ENCODE results near the gene PIGZ. TPM values are rescaled to one million over a fixed set of nuclear protein-coding genes. Genes with fewer than 3 reads are reported as not detected.
A peak's percentile ranks its signal among the peaks of the same experiment; 100 is the strongest.

PIGZ gene
- total RNA-seq, 1 experiment from 2014 or later = 5.1 TPM

DNA sequence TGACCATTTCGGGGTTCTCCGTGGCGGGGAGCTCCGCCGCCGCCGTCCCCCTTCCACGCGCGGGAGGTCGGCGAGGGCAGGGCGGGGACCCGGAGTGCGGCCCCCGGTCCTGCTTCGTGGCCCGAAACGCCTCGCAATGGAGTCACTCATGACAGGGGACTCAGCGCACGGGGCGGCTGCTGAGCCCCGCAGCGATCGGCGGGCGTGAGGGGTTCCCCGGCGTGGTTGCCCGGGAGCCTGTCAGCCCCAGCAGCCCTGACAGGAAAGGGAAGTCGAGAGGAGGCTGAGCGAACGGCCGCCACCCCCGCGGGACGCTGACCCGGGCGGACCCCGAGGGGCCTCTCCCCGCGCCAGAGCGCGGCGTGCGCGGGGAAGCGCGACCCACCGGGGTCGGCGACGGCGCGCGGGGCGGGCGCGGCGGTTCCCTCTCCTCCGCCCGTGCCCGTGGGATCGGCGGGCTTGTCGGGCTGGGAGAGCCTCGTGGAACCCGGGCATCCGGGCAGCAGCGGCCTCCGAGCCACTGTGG lies 564 bp upstream of the PIGZ start:
- Mint-ChIP-seq H3K27me3 (ENCODE audit: insufficient read depth, unreplicated experiment) (no peaks in the 10 kb centered on the region), H3K36me3 (ENCODE audit: insufficient read depth, unreplicated experiment) (peaks cover 38% of the 10 kb centered on the region), H3K4me3 (ENCODE audit: unreplicated experiment) (peak overlapping the region; percentile 77), H3K4me1 (ENCODE audit: low read depth, unreplicated experiment) (peaks cover 16% of the 10 kb centered on the region), H3K9me3 (ENCODE audit: unreplicated experiment) (no peaks in the 10 kb centered on the region), H3K27ac (ENCODE audit: unreplicated experiment) (no peak overlapping the region)
- BruUV-seq (replicated peaks) = no TSS peak
- TF ChIP-seq, protein P1, sequence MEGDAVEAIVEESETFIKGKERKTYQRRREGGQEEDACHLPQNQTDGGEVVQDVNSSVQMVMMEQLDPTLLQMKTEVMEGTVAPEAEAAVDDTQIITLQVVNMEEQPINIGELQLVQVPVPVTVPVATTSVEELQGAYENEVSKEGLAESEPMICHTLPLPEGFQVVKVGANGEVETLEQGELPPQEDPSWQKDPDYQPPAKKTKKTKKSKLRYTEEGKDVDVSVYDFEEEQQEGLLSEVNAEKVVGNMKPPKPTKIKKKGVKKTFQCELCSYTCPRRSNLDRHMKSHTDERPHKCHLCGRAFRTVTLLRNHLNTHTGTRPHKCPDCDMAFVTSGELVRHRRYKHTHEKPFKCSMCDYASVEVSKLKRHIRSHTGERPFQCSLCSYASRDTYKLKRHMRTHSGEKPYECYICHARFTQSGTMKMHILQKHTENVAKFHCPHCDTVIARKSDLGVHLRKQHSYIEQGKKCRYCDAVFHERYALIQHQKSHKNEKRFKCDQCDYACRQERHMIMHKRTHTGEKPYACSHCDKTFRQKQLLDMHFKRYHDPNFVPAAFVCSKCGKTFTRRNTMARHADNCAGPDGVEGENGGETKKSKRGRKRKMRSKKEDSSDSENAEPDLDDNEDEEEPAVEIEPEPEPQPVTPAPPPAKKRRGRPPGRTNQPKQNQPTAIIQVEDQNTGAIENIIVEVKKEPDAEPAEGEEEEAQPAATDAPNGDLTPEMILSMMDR (IDR thresholded peaks at IDR 0.05; ENCODE audit: insufficient read depth in 1 of 2, low read depth in 1 of 2, low read length in 1 of 2, severe bottlenecking in 1 of 2, unreplicated experiment in 1 of 2) = no peak
- Histone ChIP-seq H3K27me3 (replicated peaks; ENCODE audit: control insufficient read depth, insufficient read depth, low read length) (no peaks in the 10 kb centered on the region), H3K36me3 (ENCODE audit: control insufficient read depth, insufficient read depth, low read length) (peaks cover 16% of the 10 kb centered on the region), H3K4me3 (ENCODE audit: low read depth, low read length) (peak overlapping the region; percentile 89), H3K9me3 (peaks cover 3% of the 10 kb centered on the region; the same call in 1 of the 2 replicates), H3K4me1 (peaks cover 10% of the 10 kb centered on the region; the same call in 1 of the 2 replicates)
- CTCF ChIA-PET = interaction anchor here (0.6 to 1.6 kb wide), 5 partner anchors 21 to 635 kb away, joined by 3 to 14 read pairs (median 5); partner anchors contain the start of gene NCBP2
- peak in 1 of 2 experiments; percentile 53 for DNase-seq
- POLR2A ChIA-PET = interaction anchor here (1.6 kb wide), 1 partner anchor 27 kb away, joined by 3 read pairs; the partner anchor contains the start of gene NCBP2
- intact Hi-C loops (cut with micrococcal nuclease; ENCODE audit: unreplicated experiment) = loop anchor here (1.0 kb wide), 1 partner anchor 131 kb away; no protein-coding TSS in a partner anchor

DNA sequence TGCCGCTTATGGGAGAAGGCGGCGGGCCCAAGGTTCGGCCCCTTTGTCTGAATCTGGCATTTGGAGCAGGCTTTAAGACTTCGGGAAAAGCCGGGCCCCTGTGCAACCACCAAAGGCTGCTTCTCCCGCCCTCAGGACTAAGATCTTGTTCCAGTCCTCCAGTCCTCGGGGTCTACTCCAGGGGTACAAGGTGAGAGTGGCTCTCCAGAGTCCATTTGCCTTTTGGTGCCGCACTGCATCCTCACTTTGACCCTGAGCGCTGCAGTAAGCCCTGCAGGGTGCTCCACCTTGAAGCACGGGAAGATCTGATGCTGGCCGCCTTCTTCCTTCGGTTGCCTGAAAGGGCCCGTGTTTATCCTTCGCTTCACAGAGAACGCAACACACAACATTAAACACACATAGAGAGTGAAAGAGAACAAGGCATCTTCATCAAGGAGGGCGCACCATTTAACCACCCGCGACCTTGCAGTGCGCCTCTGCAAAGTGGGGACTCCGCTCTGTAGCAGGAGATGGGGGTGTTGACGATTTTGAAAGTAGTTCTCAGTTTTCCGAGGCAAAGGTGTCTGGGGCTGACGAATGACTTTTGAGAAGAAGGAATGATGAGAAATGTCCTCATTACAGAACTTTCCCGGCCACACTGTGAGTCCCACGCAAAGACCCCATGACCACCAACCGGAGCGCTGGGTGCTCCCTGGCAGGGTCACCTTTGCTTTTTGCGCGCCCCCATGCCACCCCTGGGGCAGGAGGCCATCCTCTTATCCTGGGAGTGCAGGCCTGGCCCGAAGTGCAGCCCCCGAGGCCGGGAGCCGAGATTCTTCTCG lies 1.0 kb downstream of the PIGZ start:
- DNase-seq = no peak
- peaks cover 28% of the 10 kb centered on the region for H3K4me1 Mint-ChIP-seq (ENCODE audit: low read depth, unreplicated experiment)
- Histone ChIP-seq H3K9me3 (peaks cover 3% of the 10 kb centered on the region; the same call in 1 of the 2 replicates), H3K4me3 (ENCODE audit: low read depth, low read length) (peak overlapping the region; percentile 89), H3K4me1 (peaks cover 21% of the 10 kb centered on the region), H3K27me3 (replicated peaks; ENCODE audit: control insufficient read depth, insufficient read depth, low read length) (no peaks in the 10 kb centered on the region), H3K36me3 (ENCODE audit: control insufficient read depth, insufficient read depth, low read length) (peaks cover 16% of the 10 kb centered on the region)
- H3K9me3 Mint-ChIP-seq (ENCODE audit: unreplicated experiment) = no peaks in the 10 kb centered on the region
- POLR2A ChIA-PET = interaction anchor here (0.6 kb wide), 1 partner anchor 355 kb away, joined by 3 read pairs; no protein-coding TSS in a partner anchor
- intact Hi-C loops (cut with micrococcal nuclease; ENCODE audit: unreplicated experiment) = no loop called here
- CTCF ChIA-PET = no interaction called here
- no peak overlapping the region for H3K27ac Mint-ChIP-seq (ENCODE audit: unreplicated experiment)
- TSS peak; percentile 28 for BruUV-seq (replicated peaks)
- TF ChIP-seq, protein P1 (IDR thresholded peaks at IDR 0.05; ENCODE audit: insufficient read depth in 1 of 2, low read depth in 1 of 2, low read length in 1 of 2, severe bottlenecking in 1 of 2, unreplicated experiment in 1 of 2) = no peak
- peak overlapping the region; percentile 77 for H3K4me3 Mint-ChIP-seq (ENCODE audit: unreplicated experiment)
- no peaks in the 10 kb centered on the region for H3K27me3 Mint-ChIP-seq (ENCODE audit: insufficient read depth, unreplicated experiment)
- peaks cover 38% of the 10 kb centered on the region for H3K36me3 Mint-ChIP-seq (ENCODE audit: insufficient read depth, unreplicated experiment)

DNA sequence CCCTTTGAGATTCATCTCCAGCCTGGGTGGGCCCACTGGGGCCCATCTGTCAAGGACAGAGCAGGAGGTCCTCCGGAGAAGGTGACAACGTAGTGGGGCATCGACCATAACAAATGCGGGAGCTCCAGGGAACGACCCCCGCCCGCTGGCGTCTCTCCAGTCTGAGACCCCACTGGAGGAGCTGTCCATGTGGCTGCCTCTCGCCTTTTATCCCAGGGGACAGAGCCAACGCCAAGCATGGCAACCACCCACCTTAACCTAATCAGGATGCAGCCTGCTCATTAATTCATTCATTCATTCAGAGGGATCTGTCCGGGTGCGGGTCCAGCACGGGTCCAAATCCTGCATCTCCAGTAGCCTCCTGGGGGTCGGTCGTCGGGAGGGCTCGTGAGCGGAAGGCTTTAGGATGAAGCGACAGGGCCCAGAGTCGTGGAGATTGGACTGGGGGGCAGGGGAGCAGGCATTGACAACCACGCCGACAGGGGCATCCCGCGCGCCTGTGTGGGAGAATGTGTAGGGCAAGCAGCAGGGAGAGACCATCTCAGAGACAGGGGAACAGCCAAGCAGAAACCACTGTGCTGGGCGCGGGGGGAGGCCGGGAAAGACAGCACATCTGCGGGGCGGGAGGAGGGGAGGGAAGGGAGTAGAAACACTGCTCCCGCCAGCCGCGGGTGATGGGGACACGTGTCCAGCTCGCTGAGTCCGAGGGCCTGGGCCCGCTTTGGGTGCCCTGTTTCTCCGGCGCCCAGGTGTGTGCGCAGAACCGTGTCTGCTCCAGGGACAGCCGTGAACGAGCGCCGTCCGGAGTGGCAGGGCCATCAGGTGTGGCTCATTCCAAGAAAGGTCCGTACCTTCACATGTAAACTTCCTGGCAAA lies 1.9 kb downstream of the PIGZ start:
- H3K4me3 Mint-ChIP-seq (ENCODE audit: unreplicated experiment) = peak overlapping the region; percentile 41

More for the DNA sequence above, 1.9 kb downstream of the PIGZ start:
- DNase-seq = no peak
- no peak overlapping the region for H3K4me3 ChIP-seq (ENCODE audit: low read depth, low read length)
- no TSS peak for BruUV-seq (replicated peaks)
- intact Hi-C loops (cut with micrococcal nuclease; ENCODE audit: unreplicated experiment) = no loop called here
- TF ChIP-seq, protein P1 (IDR thresholded peaks at IDR 0.05; ENCODE audit: insufficient read depth in 1 of 2, low read depth in 1 of 2, low read length in 1 of 2, severe bottlenecking in 1 of 2, unreplicated experiment in 1 of 2) = no peak
- H3K9me3 ChIP-seq = no peaks in the 10 kb centered on the region; the same call in 1 of the 2 replicates
- H3K27me3 Mint-ChIP-seq (ENCODE audit: insufficient read depth, unreplicated experiment) = no peaks in the 10 kb centered on the region
- no peaks in the 10 kb centered on the region for H3K9me3 Mint-ChIP-seq (ENCODE audit: unreplicated experiment)
- CTCF ChIA-PET = no interaction called here
- POLR2A ChIA-PET = no interaction called here
- peaks cover 43% of the 10 kb centered on the region for H3K36me3 Mint-ChIP-seq (ENCODE audit: insufficient read depth, unreplicated experiment)
- no peaks in the 10 kb centered on the region for H3K27me3 ChIP-seq (replicated peaks; ENCODE audit: control insufficient read depth, insufficient read depth, low read length)
- H3K4me1 ChIP-seq = peaks cover 27% of the 10 kb centered on the region
- H3K4me1 Mint-ChIP-seq (ENCODE audit: low read depth, unreplicated experiment) = peaks cover 36% of the 10 kb centered on the region
- H3K27ac Mint-ChIP-seq (ENCODE audit: unreplicated experiment) = no peak overlapping the region
- H3K36me3 ChIP-seq (ENCODE audit: control insufficient read depth, insufficient read depth, low read length) = peaks cover 16% of the 10 kb centered on the region
